Neural cell (in vitro differentiated cells): ENCODE results near the gene MTPN. TPM values are rescaled to one million over a fixed set of nuclear protein-coding genes. Genes with fewer than 3 reads are reported as not detected.

Experiments used
- H2AFZ ChIP-seq: fragments of 200-600, 300-800 bp; sonication (generic), shearing (Covaris generic); 2 replicates; pipeline ENCODE4 v1.6.0; 2014; ENCODE audit warnings: low read depth, mild to moderate bottlenecking, antibody characterized with exemption, low read length, moderate library complexity
- H3F3A ChIP-seq: fragments of 200-600 bp; shearing (Covaris generic); 2 replicates; pipeline ENCODE4 v1.6.1; 2016; ENCODE audit warnings: mild to moderate bottlenecking, moderate library complexity, mixed read lengths, antibody characterized with exemption, low read length; ENCODE audit not compliant: insufficient read depth, poor library complexity, severe bottlenecking
- H3K27ac ChIP-seq: fragments of 200-600, 300-800 bp; sonication (generic), shearing (Covaris generic); 2 replicates; pipeline ENCODE4 v1.5.1; 2014; ENCODE audit warnings: mild to moderate bottlenecking, low read length, moderate library complexity
- H3K27me3 ChIP-seq: fragments of 300-800, 200-600 bp; sonication (generic), shearing (Covaris generic); 2 replicates; pipeline ENCODE4 v1.6.0; 2014; ENCODE audit warnings: mild to moderate bottlenecking, low read depth, low read length, moderate library complexity; ENCODE audit not compliant: insufficient read depth
- H3K36me3 ChIP-seq: fragments of 300-800, 200-600 bp; sonication (generic), shearing (Covaris generic); 2 replicates; pipeline ENCODE4 v1.5.1; 2014; ENCODE audit warnings: mild to moderate bottlenecking, antibody characterized with exemption, low read length, moderate library complexity; ENCODE audit not compliant: insufficient read depth
- H3K4me2 ChIP-seq: fragments of 300-800, 200-600 bp; sonication (generic), shearing (Covaris generic); 2 replicates; pipeline ENCODE4 v1.6.0; 2014; ENCODE audit warnings: mild to moderate bottlenecking, low read length
- H3K4me3 ChIP-seq: fragments of 300-800, 200-600 bp; sonication (generic), shearing (Covaris generic); 2 replicates; pipeline ENCODE4 v1.5.1; 2014; ENCODE audit warnings: mild to moderate bottlenecking, low read length, moderate library complexity
- H3K79me2 ChIP-seq: fragments of 200-600 bp; shearing (Covaris generic); replicated peaks from 2 replicates; pipeline ENCODE4 v1.6.0; 2014; ENCODE audit warnings: mild to moderate bottlenecking, low read length, moderate library complexity; ENCODE audit not compliant: insufficient read depth
- H3K9ac ChIP-seq: fragments of 300-800, 200-600 bp; sonication (generic), shearing (Covaris generic); 2 replicates; pipeline ENCODE4 v1.6.1; 2016; ENCODE audit warnings: mild to moderate bottlenecking, low read length, mixed read lengths
- H3K9me2 ChIP-seq: fragments of 200-600 bp; shearing (Covaris generic); 2 replicates; pipeline ENCODE4 v1.6.1; 2016; ENCODE audit warnings: mild to moderate bottlenecking, low read length, mixed read lengths; ENCODE audit not compliant: insufficient read depth
- H3K9me3 ChIP-seq: fragments of 200-600, 300-800 bp; sonication (generic), shearing (Covaris generic); 2 replicates; pipeline ENCODE4 v1.6.1; 2016; ENCODE audit warnings: mild to moderate bottlenecking, mixed run types, low read length, moderate library complexity, mixed read lengths
- H4K20me1 ChIP-seq: fragments of 200-600 bp; shearing (Covaris generic); 2 replicates; pipeline ENCODE4 v1.6.1; 2016; ENCODE audit warnings: mild to moderate bottlenecking, mixed run types; ENCODE audit not compliant: insufficient read depth
- EP300 ChIP-seq: fragments of 450-650 bp; conservative IDR thresholded peaks from 2 replicates; pipeline ENCODE4 v1.6.1; 2014; ENCODE audit warnings: antibody characterized with exemption, mild to moderate bottlenecking, moderate library complexity; ENCODE audit not compliant: poor library complexity, severe bottlenecking
- EZH2 ChIP-seq: fragments of 200-600, 300-800 bp; shearing (Covaris generic), sonication (generic); IDR thresholded peaks from 2 replicates; pipeline ENCODE4 v1.6.1; 2014; ENCODE audit warnings: antibody characterized with exemption, low read length, borderline replicate concordance, mild to moderate bottlenecking; ENCODE audit not compliant: insufficient read depth, poor library complexity, severe bottlenecking
- MXI1 ChIP-seq: fragments of 450-650 bp; conservative IDR thresholded peaks from 2 replicates; pipeline ENCODE4 v1.6.1; 2014; ENCODE audit warnings: antibody characterized with exemption, mild to moderate bottlenecking; ENCODE audit not compliant: poor library complexity, severe bottlenecking
- POLR2AphosphoS5 ChIP-seq: IDR thresholded peaks from 2 replicates; pipeline ENCODE4 v1.6.1; 2012
- RAD21 ChIP-seq: fragments of 450-650 bp; conservative IDR thresholded peaks from 2 replicates; pipeline ENCODE4 v1.6.1; 2014; ENCODE audit warnings: antibody characterized with exemption, mild to moderate bottlenecking, moderate library complexity
- SMC3 ChIP-seq: fragments of 450-650 bp; conservative IDR thresholded peaks from 2 replicates; pipeline ENCODE4 v1.6.1; 2014; ENCODE audit warnings: antibody characterized with exemption, mild to moderate bottlenecking, moderate library complexity; ENCODE audit not compliant: poor library complexity
- TAF1 ChIP-seq: IDR thresholded peaks from 2 replicates; pipeline ENCODE4 v1.6.1; 2012; ENCODE audit warnings: low read depth
- polyA plus RNA-seq: library from polyadenylated mRNA; depleted of rRNA; stranded (reverse); fragments of >200 nt; gene quantifications from 2 replicates; pipeline ENCODE4 v1.2.3, GENCODE V29; 2014
- TF ChIP-seq, protein P1 (sequence below): IDR thresholded peaks from 2 replicates; pipeline ENCODE4 v1.6.1; 2012; ENCODE audit warnings: borderline replicate concordance
- TF ChIP-seq, protein P2 (sequence below): fragments of 450-650 bp; IDR thresholded peaks from 2 replicates; pipeline ENCODE4 v1.5.1; 2014; ENCODE audit warnings: antibody characterized with exemption, mild to moderate bottlenecking, moderate library complexity; ENCODE audit not compliant: poor library complexity, severe bottlenecking

MTPN gene
- polyA plus RNA-seq, 1 donor from 2014 or later: 133 TPM

DNA sequence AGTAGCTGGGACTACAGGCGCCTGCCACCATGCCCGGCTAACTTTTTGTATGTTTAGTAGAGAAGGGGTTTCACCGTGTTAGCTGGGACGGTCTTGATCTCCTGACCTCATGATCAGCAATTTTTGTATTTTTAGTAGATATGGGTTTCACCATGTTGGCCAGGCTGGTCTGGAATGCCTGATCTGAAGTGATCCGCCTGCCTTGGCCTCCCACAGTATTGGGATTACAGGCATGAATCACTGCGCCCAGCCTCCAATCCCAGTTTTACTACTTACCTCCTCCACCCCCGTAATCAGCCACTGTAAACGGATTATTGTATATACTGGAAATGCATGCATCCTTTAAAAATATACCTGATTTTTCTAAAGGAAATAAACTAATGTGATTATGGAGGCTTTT, 35.1 kb upstream of the MTPN start:
- Histone ChIP-seq H3K9ac (no peak overlapping the region), H3K4me3 (no peak overlapping the region), H3K9me3 (no peaks in the 10 kb centered on the region), H3K4me2 (no peak overlapping the region), H3K9me2 (no peaks in the 10 kb centered on the region), H4K20me1 (no peaks in the 10 kb centered on the region), H2AFZ (no peak overlapping the region), H3K36me3 (no peaks in the 10 kb centered on the region), H3K27me3 (no peaks in the 10 kb centered on the region), H3K79me2 (no peaks in the 10 kb centered on the region), H3F3A (no peaks in the 10 kb centered on the region), H3K27ac (no peak overlapping the region)
- TF ChIP-seq EP300 (no peak), POLR2AphosphoS5 (no peak), SMC3 (no peak), RAD21 (no peak), EZH2 (no peak), TAF1 (no peak), MXI1 (no peak)
- TF ChIP-seq, protein P1, sequence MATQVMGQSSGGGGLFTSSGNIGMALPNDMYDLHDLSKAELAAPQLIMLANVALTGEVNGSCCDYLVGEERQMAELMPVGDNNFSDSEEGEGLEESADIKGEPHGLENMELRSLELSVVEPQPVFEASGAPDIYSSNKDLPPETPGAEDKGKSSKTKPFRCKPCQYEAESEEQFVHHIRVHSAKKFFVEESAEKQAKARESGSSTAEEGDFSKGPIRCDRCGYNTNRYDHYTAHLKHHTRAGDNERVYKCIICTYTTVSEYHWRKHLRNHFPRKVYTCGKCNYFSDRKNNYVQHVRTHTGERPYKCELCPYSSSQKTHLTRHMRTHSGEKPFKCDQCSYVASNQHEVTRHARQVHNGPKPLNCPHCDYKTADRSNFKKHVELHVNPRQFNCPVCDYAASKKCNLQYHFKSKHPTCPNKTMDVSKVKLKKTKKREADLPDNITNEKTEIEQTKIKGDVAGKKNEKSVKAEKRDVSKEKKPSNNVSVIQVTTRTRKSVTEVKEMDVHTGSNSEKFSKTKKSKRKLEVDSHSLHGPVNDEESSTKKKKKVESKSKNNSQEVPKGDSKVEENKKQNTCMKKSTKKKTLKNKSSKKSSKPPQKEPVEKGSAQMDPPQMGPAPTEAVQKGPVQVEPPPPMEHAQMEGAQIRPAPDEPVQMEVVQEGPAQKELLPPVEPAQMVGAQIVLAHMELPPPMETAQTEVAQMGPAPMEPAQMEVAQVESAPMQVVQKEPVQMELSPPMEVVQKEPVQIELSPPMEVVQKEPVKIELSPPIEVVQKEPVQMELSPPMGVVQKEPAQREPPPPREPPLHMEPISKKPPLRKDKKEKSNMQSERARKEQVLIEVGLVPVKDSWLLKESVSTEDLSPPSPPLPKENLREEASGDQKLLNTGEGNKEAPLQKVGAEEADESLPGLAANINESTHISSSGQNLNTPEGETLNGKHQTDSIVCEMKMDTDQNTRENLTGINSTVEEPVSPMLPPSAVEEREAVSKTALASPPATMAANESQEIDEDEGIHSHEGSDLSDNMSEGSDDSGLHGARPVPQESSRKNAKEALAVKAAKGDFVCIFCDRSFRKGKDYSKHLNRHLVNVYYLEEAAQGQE: no peak
- TF ChIP-seq, protein P2, sequence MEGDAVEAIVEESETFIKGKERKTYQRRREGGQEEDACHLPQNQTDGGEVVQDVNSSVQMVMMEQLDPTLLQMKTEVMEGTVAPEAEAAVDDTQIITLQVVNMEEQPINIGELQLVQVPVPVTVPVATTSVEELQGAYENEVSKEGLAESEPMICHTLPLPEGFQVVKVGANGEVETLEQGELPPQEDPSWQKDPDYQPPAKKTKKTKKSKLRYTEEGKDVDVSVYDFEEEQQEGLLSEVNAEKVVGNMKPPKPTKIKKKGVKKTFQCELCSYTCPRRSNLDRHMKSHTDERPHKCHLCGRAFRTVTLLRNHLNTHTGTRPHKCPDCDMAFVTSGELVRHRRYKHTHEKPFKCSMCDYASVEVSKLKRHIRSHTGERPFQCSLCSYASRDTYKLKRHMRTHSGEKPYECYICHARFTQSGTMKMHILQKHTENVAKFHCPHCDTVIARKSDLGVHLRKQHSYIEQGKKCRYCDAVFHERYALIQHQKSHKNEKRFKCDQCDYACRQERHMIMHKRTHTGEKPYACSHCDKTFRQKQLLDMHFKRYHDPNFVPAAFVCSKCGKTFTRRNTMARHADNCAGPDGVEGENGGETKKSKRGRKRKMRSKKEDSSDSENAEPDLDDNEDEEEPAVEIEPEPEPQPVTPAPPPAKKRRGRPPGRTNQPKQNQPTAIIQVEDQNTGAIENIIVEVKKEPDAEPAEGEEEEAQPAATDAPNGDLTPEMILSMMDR: no peak

DNA sequence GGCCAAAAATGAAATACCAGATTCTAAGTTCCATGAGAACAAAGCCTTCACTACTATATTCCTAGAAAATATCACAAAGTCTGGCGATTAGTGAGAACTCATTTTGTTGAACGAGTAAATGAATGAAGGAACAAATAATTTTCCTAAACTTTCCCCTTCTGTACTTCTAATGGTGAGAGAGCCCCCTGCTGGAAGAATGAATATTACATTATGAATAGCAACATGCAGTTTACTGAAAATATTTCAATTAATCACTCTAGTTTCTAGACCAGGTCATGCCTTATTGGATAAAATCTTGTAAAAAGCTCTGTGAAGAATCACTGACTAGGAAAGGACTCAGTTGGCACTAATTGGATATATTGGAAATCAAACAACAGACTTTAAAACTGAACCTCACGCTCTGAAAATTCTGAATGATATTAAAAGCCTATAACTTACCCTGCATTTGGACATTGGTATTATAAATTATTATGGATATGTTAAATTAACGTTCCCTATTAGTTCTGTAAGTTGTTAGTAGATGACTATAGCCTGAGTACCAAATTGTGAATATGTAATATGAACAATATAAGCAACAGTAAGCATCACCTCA, 32.4 kb upstream of the MTPN start:
- Histone ChIP-seq H3K79me2 (no peaks in the 10 kb centered on the region), H3K9me3 (no peaks in the 10 kb centered on the region), H3K9ac (no peak overlapping the region), H2AFZ (no peak overlapping the region), H3K27me3 (no peaks in the 10 kb centered on the region), H3K4me2 (no peak overlapping the region), H3K4me3 (no peak overlapping the region), H3F3A (no peaks in the 10 kb centered on the region), H3K36me3 (no peaks in the 10 kb centered on the region), H4K20me1 (no peaks in the 10 kb centered on the region), H3K9me2 (no peaks in the 10 kb centered on the region), H3K27ac (no peak overlapping the region)
- TF ChIP-seq, protein P2: peak; percentile 82
- peak; percentile 77 for TF ChIP-seq RAD21
- TF ChIP-seq SMC3: peak; percentile 82
- TF ChIP-seq MXI1: no peak
